GM12865 (cell line): ENCODE data around the gene DRC3.

Source experiments
- DNase-seq: peaks from one replicate; pipeline ENCODE4 v3.0.0; 2010; ENCODE audit warnings: low read depth
- H3K4me3 ChIP-seq: 2 replicates; pipeline ENCODE4 v1.5.1; 2011; ENCODE audit warnings: mild to moderate bottlenecking, low read depth, low read length, control low read depth
- CTCF ChIP-seq: IDR thresholded peaks from 2 replicates; pipeline ENCODE4 v1.5.1; 2011; ENCODE audit warnings: low read length, control low read depth, low read depth, inconsistent platforms; ENCODE audit not compliant: insufficient read depth; ENCODE audit errors: missing control alignments

Gene DRC3

GRCh38 chr17:17998934-17999333, 26.3 kb downstream of the DRC3 start:
- DNase-seq, result no peak
- H3K4me3 ChIP-seq, result no peak overlapping the region
- no peak for TF ChIP-seq CTCF

GRCh38 chr17:17999364-18000029, 26.8 kb downstream of the DRC3 start:
- TF ChIP-seq CTCF, result no peak
- H3K4me3 ChIP-seq, result no peak overlapping the region
- no peak for DNase-seq

- no peak for DNase-seq
- no peak overlapping the region for H3K4me3 ChIP-seq
- no peak for TF ChIP-seq CTCF
Observed at GRCh38 chr17:18000030-18000408, 27.4 kb downstream of the DRC3 start.

GRCh38 chr17:18002171-18002570, 29.5 kb downstream of the DRC3 start:
- DNase-seq, result no peak
- no peak for TF ChIP-seq CTCF
- H3K4me3 ChIP-seq, result no peak overlapping the region

GRCh38 chr17:18004345-18004744, 31.7 kb downstream of the DRC3 start:
- DNase-seq, result no peak
- H3K4me3 ChIP-seq, result no peak overlapping the region
- no peak for TF ChIP-seq CTCF

GRCh38 chr17:18004884-18005305, 32.2 kb downstream of the DRC3 start:
- H3K4me3 ChIP-seq, result no peak overlapping the region
- no peak for DNase-seq
- TF ChIP-seq CTCF, result no peak

- no peak overlapping the region for H3K4me3 ChIP-seq
- TF ChIP-seq CTCF, result no peak
Observed at GRCh38 chr17:18005496-18005895, 32.8 kb downstream of the DRC3 start.

More at GRCh38 chr17:18005496-18005895, 32.8 kb downstream of the DRC3 start:
- DNase-seq, result no peak
